ENCODE measurements around the gene PIK3CB.

- no peak for TF ChIP-seq CTCF (IDR thresholded peaks at IDR 0.05; ENCODE audit: poor library complexity)
- no peak for TF ChIP-seq EZH2 (IDR thresholded peaks at IDR 0.05; ENCODE audit: borderline replicate concordance)
- TF ChIP-seq EZH2phosphoT487 (IDR thresholded peaks at IDR 0.05; ENCODE audit: low read depth, severe bottlenecking, unreplicated experiment): no peak
Measured at GRCh38 chr3:138732456-138732855, 102.3 kb downstream of the PIK3CB start.

All from hepatocyte (in vitro differentiated cells).